GM19463 (cell line): Measurements from ENCODE around the gene CNR2.
"Not testable (repeated sequence)": the region's sequence is repeated elsewhere in the genome, so short reads cannot be mapped to it uniquely, and the experiment has no call there.

Source experiments
- ATAC-seq: cut with Tn5 transposase; IDR thresholded peaks from one replicate; pipeline ENCODE4 v1.9.1; 2021; ENCODE audit warnings: mild to moderate bottlenecking, moderate library complexity; ENCODE audit not compliant: unreplicated experiment

The CNR2 gene

GRCh38 chr1:23913212-23913880 is at the start of gene CNR2:
Gene CNR2 (minus strand): TSS chr1:23913362. CDS start chr1:23875617, 37,745 bp downstream.
- no peak for ATAC-seq

GRCh38 chr1:23960291-23961020 is 47.3 kb upstream of the CNR2 start:
- no peak for ATAC-seq

DNA sequence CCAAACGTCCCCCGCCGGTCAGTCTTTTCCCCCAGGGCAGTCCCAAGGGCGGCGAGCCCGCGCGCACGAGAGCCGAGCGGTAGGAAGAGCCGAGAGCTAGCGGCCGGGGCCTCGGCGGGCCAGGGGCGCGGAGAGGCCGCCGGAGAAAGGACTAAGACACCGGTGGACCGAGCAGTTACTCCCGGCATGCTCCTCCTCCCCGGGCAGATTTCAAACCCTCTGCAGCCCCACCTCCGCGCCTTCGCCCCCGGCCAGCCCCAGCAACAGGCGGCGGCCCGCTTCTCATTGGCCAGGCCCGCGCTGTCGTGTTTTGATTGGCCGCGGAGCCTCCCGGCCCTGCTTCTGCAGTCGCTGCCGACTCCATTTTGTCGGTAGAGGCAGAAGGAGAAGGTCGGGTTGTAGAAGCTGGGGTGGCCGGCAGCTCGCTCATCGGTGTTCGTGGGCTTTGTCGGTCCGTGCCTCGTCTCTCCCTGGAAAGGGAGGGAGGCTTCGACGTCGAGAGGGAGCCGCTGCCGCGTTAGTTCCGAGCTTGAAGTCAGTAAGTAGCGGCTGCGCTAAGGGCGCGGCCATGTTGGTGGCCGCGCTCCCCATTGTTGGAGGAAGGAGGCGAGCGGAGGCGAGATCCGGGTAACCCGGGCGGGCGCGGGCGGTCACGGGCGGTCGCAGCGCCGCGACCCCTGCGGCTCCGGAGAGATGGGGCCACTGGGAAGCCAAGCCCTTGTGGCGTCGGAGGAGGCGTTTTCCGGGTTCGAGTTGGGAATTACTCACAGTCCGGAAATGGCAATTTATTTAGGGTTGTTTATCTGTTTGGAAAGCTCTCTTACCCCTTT is 46.5 kb upstream of the CNR2 start, which contains the start of gene PNRC2:
PNRC2 (plus strand) TSS at position 368 of the 830 bp plus-strand sequence. CDS start 1,630 bp downstream, outside the sequence.
- peak; percentile 78 for ATAC-seq

GRCh38 chr1:23958810-23959460 is 45.8 kb upstream of the CNR2 start:
- peak; percentile 64 for ATAC-seq

- not testable (repeated sequence) for ATAC-seq
Observed at GRCh38 chr1:23958040-23958809, 45.1 kb upstream of the CNR2 start.

DNA sequence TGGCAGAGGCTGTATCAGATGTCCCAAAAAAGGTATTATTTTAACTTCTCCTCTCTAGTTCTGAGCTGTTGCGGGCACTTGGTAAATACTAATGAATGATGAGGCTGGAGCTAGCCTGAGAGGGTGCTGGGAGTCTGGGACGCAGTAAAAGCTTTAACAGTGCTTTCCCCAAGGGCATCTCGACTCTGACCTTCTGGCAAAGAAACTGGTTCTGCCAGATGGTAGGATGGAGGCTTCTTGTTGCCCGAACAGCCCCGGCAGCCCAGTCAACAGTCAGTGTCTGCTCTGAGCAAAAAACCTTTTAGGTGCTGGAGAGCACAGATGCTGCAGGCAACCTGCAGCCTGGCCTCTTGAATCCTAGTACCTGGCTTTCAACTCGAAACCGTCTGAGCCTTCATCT is 43.9 kb upstream of the CNR2 start:
- no peak for ATAC-seq

DNA sequence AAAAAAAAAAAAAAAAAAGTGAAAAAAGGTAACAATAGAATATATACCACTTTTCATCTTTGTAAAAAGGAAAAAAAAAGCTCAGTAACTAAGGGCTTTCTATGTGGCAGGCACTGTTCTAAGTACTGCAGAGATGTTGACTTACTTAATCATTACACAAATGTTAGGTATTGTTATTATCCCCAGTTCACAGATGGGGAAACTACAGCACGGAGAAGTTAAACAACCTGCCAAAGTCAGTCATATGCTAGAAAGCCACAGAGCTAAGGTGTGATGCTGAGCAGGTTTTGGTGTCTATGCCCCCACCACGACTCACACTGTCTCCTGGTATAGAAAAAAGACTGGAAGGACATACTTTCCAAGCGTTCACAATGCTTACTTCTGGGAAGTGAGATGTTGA is 39.9 kb upstream of the CNR2 start:
- ATAC-seq, result no peak

GRCh38 chr1:23947366-23947765 is 34.2 kb upstream of the CNR2 start:
- ATAC-seq, result no peak

GRCh38 chr1:23936481-23937176 is 23.5 kb upstream of the CNR2 start:
- no peak for ATAC-seq

- ATAC-seq, result no peak
Observed at GRCh38 chr1:23931491-23931880, 18.3 kb upstream of the CNR2 start.

DNA sequence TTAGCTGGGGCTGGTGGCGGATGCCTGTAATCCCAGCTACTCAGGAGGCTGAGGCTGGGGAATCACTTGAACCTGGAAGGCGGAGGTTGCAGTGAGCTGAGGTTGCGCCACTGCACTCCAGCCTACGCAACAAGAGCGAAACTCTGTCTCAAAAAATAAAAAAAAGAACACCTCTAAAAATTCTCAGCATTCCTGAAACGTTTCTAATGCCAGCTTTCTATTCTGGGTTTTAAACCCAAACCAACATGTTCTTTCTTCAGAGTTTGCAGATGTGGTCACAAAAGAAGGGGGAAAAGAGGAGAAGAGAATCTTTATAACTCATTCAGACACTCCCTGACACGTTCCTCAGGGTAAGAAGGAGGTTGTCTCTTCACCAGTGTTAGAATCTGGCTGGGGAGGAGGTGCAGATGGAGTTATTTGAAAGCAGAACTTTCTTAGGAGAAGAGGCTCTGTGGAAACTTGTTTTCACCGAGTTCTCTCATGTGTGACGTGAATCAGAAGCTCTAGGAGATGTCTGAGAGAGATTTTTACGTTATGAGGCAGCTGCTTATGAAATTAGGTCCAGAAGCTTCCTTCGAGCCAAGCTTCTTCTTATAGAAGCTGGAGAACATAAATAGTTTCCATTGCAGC is 17.8 kb upstream of the CNR2 start:
- no peak for ATAC-seq

DNA sequence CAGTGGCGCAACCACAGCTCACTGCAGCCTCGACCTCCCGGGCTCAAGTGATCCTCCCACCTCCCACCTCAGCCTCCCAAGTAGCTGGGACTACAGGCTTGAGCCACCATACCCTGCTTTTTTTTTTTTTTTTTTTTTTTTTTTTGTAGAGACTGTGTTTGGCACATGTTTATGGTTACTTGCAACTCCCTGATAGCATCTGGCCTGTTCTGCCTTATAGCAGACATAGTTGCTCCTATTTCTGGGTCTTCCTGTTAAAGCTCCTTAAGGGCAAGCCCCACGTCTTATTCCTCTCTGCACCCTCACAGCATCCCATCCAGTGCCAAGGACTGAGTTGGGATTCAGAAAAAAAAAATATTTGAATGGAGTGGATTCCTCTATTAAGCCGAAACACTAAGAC is 17.1 kb upstream of the CNR2 start:
- ATAC-seq, result no peak

GRCh38 chr1:23928789-23929188 is 15.6 kb upstream of the CNR2 start:
- no peak for ATAC-seq

- ATAC-seq, result no peak
Observed at GRCh38 chr1:23927097-23927496, 13.9 kb upstream of the CNR2 start.

DNA sequence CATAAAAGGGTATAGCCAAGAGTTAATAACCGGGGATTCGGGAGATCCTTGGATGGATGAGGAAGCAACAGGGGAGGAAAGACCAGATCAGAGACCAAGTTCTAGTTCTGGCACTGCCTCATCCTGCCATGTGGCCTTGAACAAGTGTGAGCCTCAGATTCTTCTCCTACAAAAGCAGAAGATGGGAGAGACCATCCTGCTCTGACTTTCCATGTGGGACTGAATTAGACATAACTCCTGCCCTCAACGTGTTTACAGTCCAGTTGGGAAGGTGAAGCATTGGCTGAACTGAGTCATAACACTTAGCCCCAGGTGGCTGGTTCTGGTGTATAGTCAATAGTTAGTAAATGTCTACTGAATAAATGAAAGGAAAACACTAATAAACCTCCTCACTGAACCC is 12.1 kb upstream of the CNR2 start:
- no peak for ATAC-seq

- ATAC-seq, result no peak
Observed at GRCh38 chr1:23924601-23925000, 11.4 kb upstream of the CNR2 start.

- no peak for ATAC-seq
Observed at GRCh38 chr1:23923592-23924499, 10.7 kb upstream of the CNR2 start.

DNA sequence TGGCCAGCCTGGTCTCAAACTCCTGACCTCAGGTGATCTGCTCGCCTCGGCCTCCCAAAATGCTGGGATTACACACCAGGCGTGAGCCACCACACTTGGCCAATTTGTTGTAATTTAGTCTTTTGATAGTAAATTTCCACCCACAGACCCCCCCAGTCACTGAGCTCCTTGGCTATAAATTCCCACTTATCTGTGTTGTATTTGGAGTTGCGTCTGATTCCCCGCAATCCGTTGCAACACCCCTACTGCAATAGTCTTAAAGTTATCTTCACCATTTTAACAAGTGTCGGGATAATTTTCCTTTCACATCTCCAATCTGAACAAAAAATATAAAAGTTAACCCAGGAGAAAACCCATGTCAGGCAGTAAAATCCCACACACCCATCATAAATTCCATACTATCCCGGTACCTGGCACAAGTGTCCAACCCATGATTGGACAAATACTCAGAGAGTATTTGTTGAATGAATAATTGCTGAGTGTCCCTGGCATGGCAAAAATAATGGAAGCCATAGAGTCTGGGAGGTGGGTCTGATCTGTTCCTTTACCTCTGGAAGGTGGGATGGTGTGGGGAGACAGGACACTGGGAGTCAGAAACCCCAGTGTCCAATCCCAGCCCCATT is 9.3 kb upstream of the CNR2 start:
- no peak for ATAC-seq
